HepG2 (cell line): ENCODE results near the gene CBX2. TPM values are rescaled to one million over a fixed set of nuclear protein-coding genes. Genes with fewer than 3 reads are reported as not detected.

Experiments
- CREB1 ChIP-seq, 2 experiments: fragments of 450-650 bp in 1 of 2; IDR thresholded peaks; 2 replicates each; pipeline ENCODE4 v1.6.1; 2016 to 2017; ENCODE audit warnings: control low read depth in 1 of 2, mild to moderate bottlenecking in 1 of 2, missing compliant biosample characterization in 1 of 2, missing genetic modification characterization in 1 of 2
- CREM ChIP-seq, 2 experiments: sonication (generic) in 1 of 2; formaldehyde crosslinking in 1 of 2; IDR thresholded peaks; 2 replicates each; pipeline versions ENCODE4 v1.4.0 to v1.6.1; 2016 to 2020; ENCODE audit warnings: antibody characterized with exemption in 1 of 2, mild to moderate bottlenecking in 1 of 2, missing genetic modification reagents in 1 of 2
- GATAD2A ChIP-seq: IDR thresholded peaks from 2 replicates; pipeline ENCODE4 v1.6.1; 2016
- IKZF4 ChIP-seq: sonication (generic); formaldehyde crosslinking; IDR thresholded peaks from 2 replicates; pipeline ENCODE4 v1.5.1; 2020; ENCODE audit warnings: borderline replicate concordance, mild to moderate bottlenecking, low read depth, missing genetic modification reagents; ENCODE audit errors: not compliant biosample characterization
- KDM2A ChIP-seq: sonication (generic); formaldehyde crosslinking; IDR thresholded peaks from 2 replicates; pipeline ENCODE4 v1.4.0; 2020; ENCODE audit warnings: low read depth, missing genetic modification reagents, borderline replicate concordance
- NFYC ChIP-seq: IDR thresholded peaks from 2 replicates; pipeline ENCODE4 v1.6.1; 2016; ENCODE audit warnings: missing genetic modification reagents, missing compliant biosample characterization
- TEAD3 ChIP-seq: optimal IDR thresholded peaks from 2 replicates; pipeline ENCODE3; 2016; ENCODE audit warnings: borderline replicate concordance
- USF2 ChIP-seq, 2 experiments: sonication (generic) in 1 of 2; formaldehyde crosslinking in 1 of 2; IDR thresholded peaks; 2 replicates each; pipeline versions ENCODE4 v1.5.1 to v1.6.1; 2011 to 2020; ENCODE audit warnings: borderline replicate concordance in 1 of 2, low read depth in 1 of 2, low read length in 1 of 2, mild to moderate bottlenecking in 1 of 2, missing genetic modification reagents in 1 of 2, moderate library complexity in 1 of 2
- WIZ ChIP-seq: sonication (generic); formaldehyde crosslinking; IDR thresholded peaks from 2 replicates; pipeline ENCODE4 v1.5.1; 2020; ENCODE audit warnings: mild to moderate bottlenecking, missing genetic modification reagents
- YY1 ChIP-seq: IDR thresholded peaks from 2 replicates; pipeline ENCODE4 v1.6.1; 2011; ENCODE audit warnings: low read length, low read depth, moderate library complexity, mild to moderate bottlenecking; ENCODE audit not compliant: insufficient read depth, insufficient replicate concordance
- ZBTB7A ChIP-seq: sonication (generic); formaldehyde crosslinking; IDR thresholded peaks from 2 replicates; pipeline ENCODE4 v1.8.0; 2022; ENCODE audit warnings: mild to moderate bottlenecking, missing genetic modification reagents
- ZNF546 ChIP-seq: sonication (generic); formaldehyde crosslinking; conservative IDR thresholded peaks from 2 replicates; pipeline ENCODE4 v1.8.1; 2023; ENCODE audit warnings: mild to moderate bottlenecking, missing genetic modification reagents
- ZNF580 ChIP-seq: IDR thresholded peaks from 2 replicates; pipeline ENCODE4 v1.6.1; 2016; ENCODE audit warnings: low read depth, borderline replicate concordance
- ZNF598 ChIP-seq: sonication (generic); formaldehyde crosslinking; IDR thresholded peaks from 2 replicates; pipeline ENCODE4 v1.5.1; 2020; ENCODE audit warnings: mild to moderate bottlenecking, missing genetic modification reagents, borderline replicate concordance
- ZNF615 ChIP-seq: sonication (generic); formaldehyde crosslinking; IDR thresholded peaks from 2 replicates; pipeline ENCODE4 v1.5.0; 2020; ENCODE audit warnings: mild to moderate bottlenecking, missing genetic modification reagents, borderline replicate concordance
- ZNF672 ChIP-seq: sonication (generic); formaldehyde crosslinking; IDR thresholded peaks from 2 replicates; pipeline ENCODE4 v1.8.1; 2022; ENCODE audit warnings: missing genetic modification reagents
- ZNF782 ChIP-seq: sonication (generic); formaldehyde crosslinking; IDR thresholded peaks from 2 replicates; pipeline ENCODE4 v1.4.0; 2020; ENCODE audit warnings: missing genetic modification reagents, mild to moderate bottlenecking, borderline replicate concordance
- ZNF891 ChIP-seq: sonication (generic); formaldehyde crosslinking; IDR thresholded peaks from 2 replicates; pipeline ENCODE4 v1.5.0; 2020; ENCODE audit warnings: mild to moderate bottlenecking, missing genetic modification reagents
- ZSCAN30 ChIP-seq: sonication (generic); formaldehyde crosslinking; IDR thresholded peaks from 2 replicates; pipeline ENCODE4 v1.5.0; 2020; ENCODE audit warnings: mild to moderate bottlenecking, missing genetic modification reagents
- polyA plus RNA-seq, 8 experiments: library from polyadenylated mRNA; depleted of rRNA in 3 of 8; stranded (reverse) in 7 of 8; unstranded in 1 of 8; fragments of >200 nt; fragmentation: Illumina TruSeq in 4 of 8; extraction: Trizol in 4 of 8; gene quantifications; 2 replicates each; pipeline versions ENCODE4 v1.2.1 to v1.2.3, GENCODE V29; 2011 to 2016; ENCODE audit warnings: low read depth in 4 of 8, missing spikeins in 1 of 8, mixed read lengths in 1 of 8; ENCODE audit not compliant: insufficient read depth in 1 of 8
- total RNA-seq, 5 experiments: library from RNA; depleted of rRNA; stranded (reverse); fragments of >200 nt; fragmentation: Illumina TruSeq; extraction: Trizol; gene quantifications; 2 replicates each; pipeline ENCODE4 v1.2.3, GENCODE V29; 2016; ENCODE audit warnings: low read depth in 1 of 5
- TF ChIP-seq, protein P1 (sequence below): sonication (generic); formaldehyde crosslinking; IDR thresholded peaks from 2 replicates; pipeline ENCODE4 v1.4.0; 2020; ENCODE audit warnings: low read depth, mild to moderate bottlenecking, missing genetic modification reagents
- TF ChIP-seq, protein P2 (sequence below): sonication (generic); formaldehyde crosslinking; IDR thresholded peaks from 2 replicates; pipeline ENCODE4 v1.5.0; 2020; ENCODE audit warnings: missing genetic modification reagents, mild to moderate bottlenecking, borderline replicate concordance
- TF ChIP-seq, protein P3 (sequence below): sonication (generic); formaldehyde crosslinking; IDR thresholded peaks from 2 replicates; pipeline ENCODE4 v1.5.0; 2020; ENCODE audit warnings: missing genetic modification reagents

The CBX2 gene
- total and polyA plus RNA-seq, 2 of the 13 experiments (the other 11 are each of a cell fraction or from before 2014, with no cell fraction given): 14.5 to 31.1 TPM

DNA sequence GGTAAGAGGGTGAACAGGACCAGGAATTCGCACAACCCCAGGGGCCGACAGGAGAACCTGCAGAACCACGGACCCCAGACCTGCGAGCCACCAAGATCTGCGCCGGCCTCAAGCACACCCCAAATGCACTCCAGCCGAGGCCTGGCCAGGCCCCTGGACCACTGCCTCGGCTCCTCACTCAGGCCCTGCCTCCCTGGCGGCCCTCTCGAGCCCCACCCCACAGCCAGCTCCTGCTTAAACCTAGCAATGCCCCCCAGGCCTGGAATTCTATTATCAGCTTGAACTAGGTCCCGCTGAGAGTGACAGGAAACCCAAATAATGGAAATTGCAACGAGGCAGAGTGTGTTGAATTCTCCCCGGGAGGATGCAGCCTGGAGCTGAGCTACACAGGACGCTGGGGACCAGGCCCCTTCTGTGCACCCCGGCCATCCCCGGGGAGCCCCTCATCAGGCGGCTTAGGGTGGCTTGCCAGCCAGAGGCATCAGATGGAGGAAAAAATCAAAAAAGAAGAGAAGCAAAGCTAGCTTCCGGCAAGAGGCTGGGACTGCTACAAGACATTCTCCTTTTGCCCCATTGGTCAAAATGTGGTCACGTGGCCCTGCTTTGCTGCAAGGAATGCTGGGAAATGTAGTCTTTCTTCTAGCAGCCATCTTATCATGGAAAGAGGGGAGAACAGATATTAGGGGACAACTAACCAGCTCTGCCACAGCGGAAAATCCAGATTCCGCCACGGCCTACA lies 49.6 kb upstream of the CBX2 start (continued):
- TF ChIP-seq WIZ (CRISPR knock-in tag) (no peak), KDM2A (CRISPR knock-in tag) (0 out of 2 replicates have a peak, but pooled peaks have one; percentile 55), ZBTB7A (no peak), CREM (IDR thresholded peaks at IDR 0.05) (peak; percentile 71; the same call in 1 of the 2 replicates), CREM (CRISPR knock-in tag; IDR thresholded peaks at IDR 0.05) (no peak), ZNF546 (CRISPR knock-in tag) (no peak), GATAD2A (CRISPR knock-in tag) (0 out of 2 replicates have a peak, but pooled peaks have one; percentile 19), ZNF782 (CRISPR knock-in tag) (no peak), ZNF598 (no peak), ZNF672 (no peak), USF2 (IDR thresholded peaks at IDR 0.05; ENCODE audit: low read depth, low read length) (peak; percentile 98), USF2 (CRISPR knock-in tag; IDR thresholded peaks at IDR 0.05; ENCODE audit: borderline replicate concordance) (peak; percentile 98; the same call in 1 of the 2 replicates), YY1 (peak; percentile 93), TEAD3 (CRISPR knock-in tag) (peak; percentile 73), ZSCAN30 (CRISPR knock-in tag) (no peak), CREB1 (IDR thresholded peaks at IDR 0.05) (0 out of 2 replicates have a peak, but pooled peaks have one; percentile 9), CREB1 (CRISPR knock-in tag; IDR thresholded peaks at IDR 0.05) (peak; percentile 72), ZNF615 (CRISPR knock-in tag) (no peak), NFYC (CRISPR knock-in tag) (peak; percentile 93), ZNF580 (0 out of 2 replicates have a peak, but pooled peaks have one; percentile 24), IKZF4 (no peak), ZNF891 (no peak)
- TF ChIP-seq, protein P1, sequence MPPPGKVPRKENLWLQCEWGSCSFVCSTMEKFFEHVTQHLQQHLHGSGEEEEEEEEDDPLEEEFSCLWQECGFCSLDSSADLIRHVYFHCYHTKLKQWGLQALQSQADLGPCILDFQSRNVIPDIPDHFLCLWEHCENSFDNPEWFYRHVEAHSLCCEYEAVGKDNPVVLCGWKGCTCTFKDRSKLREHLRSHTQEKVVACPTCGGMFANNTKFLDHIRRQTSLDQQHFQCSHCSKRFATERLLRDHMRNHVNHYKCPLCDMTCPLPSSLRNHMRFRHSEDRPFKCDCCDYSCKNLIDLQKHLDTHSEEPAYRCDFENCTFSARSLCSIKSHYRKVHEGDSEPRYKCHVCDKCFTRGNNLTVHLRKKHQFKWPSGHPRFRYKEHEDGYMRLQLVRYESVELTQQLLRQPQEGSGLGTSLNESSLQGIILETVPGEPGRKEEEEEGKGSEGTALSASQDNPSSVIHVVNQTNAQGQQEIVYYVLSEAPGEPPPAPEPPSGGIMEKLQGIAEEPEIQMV: 0 out of 2 replicates have a peak, but pooled peaks have one; percentile 36
- TF ChIP-seq, protein P2, sequence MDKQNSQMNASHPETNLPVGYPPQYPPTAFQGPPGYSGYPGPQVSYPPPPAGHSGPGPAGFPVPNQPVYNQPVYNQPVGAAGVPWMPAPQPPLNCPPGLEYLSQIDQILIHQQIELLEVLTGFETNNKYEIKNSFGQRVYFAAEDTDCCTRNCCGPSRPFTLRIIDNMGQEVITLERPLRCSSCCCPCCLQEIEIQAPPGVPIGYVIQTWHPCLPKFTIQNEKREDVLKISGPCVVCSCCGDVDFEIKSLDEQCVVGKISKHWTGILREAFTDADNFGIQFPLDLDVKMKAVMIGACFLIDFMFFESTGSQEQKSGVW (CRISPR knock-in tag): no peak
- TF ChIP-seq, protein P3, sequence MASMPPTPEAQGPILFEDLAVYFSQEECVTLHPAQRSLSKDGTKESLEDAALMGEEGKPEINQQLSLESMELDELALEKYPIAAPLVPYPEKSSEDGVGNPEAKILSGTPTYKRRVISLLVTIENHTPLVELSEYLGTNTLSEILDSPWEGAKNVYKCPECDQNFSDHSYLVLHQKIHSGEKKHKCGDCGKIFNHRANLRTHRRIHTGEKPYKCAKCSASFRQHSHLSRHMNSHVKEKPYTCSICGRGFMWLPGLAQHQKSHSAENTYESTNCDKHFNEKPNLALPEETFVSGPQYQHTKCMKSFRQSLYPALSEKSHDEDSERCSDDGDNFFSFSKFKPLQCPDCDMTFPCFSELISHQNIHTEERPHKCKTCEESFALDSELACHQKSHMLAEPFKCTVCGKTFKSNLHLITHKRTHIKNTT (CRISPR knock-in tag): no peak
